Measurements from ENCODE around the gene PAQR7.

Gene PAQR7

GRCh38 chr1:25902462-25902861, 27.0 kb upstream of the PAQR7 start:
- H3K4me3 ChIP-seq (replicated peaks; ENCODE audit: low read depth, low read length), result no peak overlapping the region
- no peak for DNase-seq (ENCODE audit: low read depth)

GRCh38 chr1:25900219-25900618, 24.7 kb upstream of the PAQR7 start:
- no peak overlapping the region for H3K4me3 ChIP-seq (replicated peaks; ENCODE audit: low read depth, low read length)
- DNase-seq (ENCODE audit: low read depth), result no peak
- TF ChIP-seq, protein P1, sequence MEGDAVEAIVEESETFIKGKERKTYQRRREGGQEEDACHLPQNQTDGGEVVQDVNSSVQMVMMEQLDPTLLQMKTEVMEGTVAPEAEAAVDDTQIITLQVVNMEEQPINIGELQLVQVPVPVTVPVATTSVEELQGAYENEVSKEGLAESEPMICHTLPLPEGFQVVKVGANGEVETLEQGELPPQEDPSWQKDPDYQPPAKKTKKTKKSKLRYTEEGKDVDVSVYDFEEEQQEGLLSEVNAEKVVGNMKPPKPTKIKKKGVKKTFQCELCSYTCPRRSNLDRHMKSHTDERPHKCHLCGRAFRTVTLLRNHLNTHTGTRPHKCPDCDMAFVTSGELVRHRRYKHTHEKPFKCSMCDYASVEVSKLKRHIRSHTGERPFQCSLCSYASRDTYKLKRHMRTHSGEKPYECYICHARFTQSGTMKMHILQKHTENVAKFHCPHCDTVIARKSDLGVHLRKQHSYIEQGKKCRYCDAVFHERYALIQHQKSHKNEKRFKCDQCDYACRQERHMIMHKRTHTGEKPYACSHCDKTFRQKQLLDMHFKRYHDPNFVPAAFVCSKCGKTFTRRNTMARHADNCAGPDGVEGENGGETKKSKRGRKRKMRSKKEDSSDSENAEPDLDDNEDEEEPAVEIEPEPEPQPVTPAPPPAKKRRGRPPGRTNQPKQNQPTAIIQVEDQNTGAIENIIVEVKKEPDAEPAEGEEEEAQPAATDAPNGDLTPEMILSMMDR (IDR thresholded peaks at IDR 0.05; ENCODE audit: low read length, missing control alignments), result no peak

More at GRCh38 chr1:25902462-25902861, 27.0 kb upstream of the PAQR7 start:
- TF ChIP-seq, protein P1 (IDR thresholded peaks at IDR 0.05; ENCODE audit: low read length, missing control alignments), result no peak

- H3K4me3 ChIP-seq (replicated peaks; ENCODE audit: low read depth, low read length), result no peak overlapping the region
- DNase-seq (ENCODE audit: low read depth), result no peak
- TF ChIP-seq, protein P1 (IDR thresholded peaks at IDR 0.05; ENCODE audit: low read length, missing control alignments), result no peak
These were observed 24.3 kb upstream of the PAQR7 start for GRCh38 chr1:25899792-25900191.

DNA sequence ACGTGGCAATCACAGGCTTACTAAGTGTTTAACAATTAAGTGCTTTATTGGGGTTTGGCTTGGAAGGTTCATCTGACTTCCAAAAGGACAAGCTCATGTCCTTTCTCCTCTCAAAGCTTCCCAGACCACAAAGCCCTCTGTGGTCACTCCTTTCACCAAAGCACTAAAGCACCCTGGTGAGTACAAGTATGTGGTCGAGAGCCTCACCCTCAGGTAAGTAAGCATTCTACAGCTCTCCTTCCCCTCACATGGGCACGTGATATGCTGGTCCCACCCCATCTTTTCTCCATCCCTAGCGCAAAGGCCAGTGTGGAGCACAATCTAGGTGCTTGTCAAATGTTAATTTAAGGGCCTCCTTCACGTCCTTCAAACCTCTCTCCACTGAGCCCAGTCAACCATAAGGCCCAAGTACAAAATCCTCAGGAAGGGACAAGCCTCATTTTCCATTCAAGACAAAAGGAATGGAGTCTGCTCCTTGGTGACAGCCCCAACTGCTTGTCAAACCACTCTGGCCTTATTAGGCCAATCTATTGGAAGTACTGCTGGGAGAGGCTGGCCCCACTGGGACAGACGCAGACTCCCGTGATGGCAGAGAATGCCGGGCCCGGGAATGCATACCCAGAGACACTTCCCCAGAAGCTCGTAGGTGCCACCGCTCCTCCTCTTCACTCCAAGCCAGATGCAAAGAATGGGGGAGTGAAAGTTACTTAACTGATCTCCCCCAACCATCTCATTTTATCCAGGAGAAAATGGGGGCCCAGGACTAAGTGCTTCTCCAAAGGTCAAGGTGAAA, 22.9 kb upstream of the PAQR7 start:
- no peak for DNase-seq (ENCODE audit: low read depth)
- TF ChIP-seq, protein P1 (IDR thresholded peaks at IDR 0.05; ENCODE audit: low read length, missing control alignments), result no peak
- no peak overlapping the region for H3K4me3 ChIP-seq (replicated peaks; ENCODE audit: low read depth, low read length)

DNA sequence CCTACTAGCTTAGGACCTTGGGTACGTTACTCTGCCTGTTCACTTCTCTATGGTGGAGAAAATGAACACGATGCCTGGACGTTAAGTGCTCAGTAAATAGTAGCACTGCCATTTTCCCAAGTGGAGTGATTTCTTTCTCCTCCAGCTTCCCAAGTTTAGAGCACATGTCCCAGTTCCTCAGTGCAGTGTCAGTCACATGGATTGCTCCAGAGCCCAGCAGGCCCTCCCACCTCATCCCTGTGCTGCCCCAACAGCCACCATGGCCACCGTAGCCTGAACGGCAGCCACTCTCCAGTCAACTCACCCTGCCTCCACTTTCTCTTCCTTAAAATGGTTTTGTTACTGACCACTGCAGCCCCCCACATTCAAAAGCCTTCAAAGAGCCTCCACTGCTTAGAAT, 22.2 kb upstream of the PAQR7 start:
- TF ChIP-seq, protein P1 (IDR thresholded peaks at IDR 0.05; ENCODE audit: low read length, missing control alignments), result no peak
- DNase-seq (ENCODE audit: low read depth), result no peak
- no peak overlapping the region for H3K4me3 ChIP-seq (replicated peaks; ENCODE audit: low read depth, low read length)

GRCh38 chr1:25896266-25896665, 20.8 kb upstream of the PAQR7 start:
- peak; percentile 48 for DNase-seq (ENCODE audit: low read depth)
- TF ChIP-seq, protein P1 (IDR thresholded peaks at IDR 0.05; ENCODE audit: low read length, missing control alignments), result no peak
- no peak overlapping the region for H3K4me3 ChIP-seq (replicated peaks; ENCODE audit: low read depth, low read length)
